Keratinocyte (primary cell): ENCODE results near the gene CDHR3. TPM values are rescaled to one million over a fixed set of nuclear protein-coding genes. Genes with fewer than 3 reads are reported as not detected.

Experiments used
- DNase-seq: peaks from one replicate; pipeline ENCODE4 v3.0.0-alpha.2; 2011; ENCODE audit warnings: low read depth, missing footprints, low spot score
- FAIRE-seq: peaks from 2 replicates; lab custom pipeline; 2011; peaks lifted over from hg19 to GRCh38; lab: Jason Lieb, UNC
- H2AFZ ChIP-seq: 2 replicates; pipeline ENCODE4 v1.6.0; 2012; ENCODE audit warnings: low read length, control low read depth, inconsistent platforms; ENCODE audit not compliant: control insufficient read depth
- H3K27ac ChIP-seq: 2 replicates; pipeline ENCODE4 v1.5.1; 2011; ENCODE audit warnings: low read length; ENCODE audit not compliant: control insufficient read depth, insufficient read depth
- H3K27me3 ChIP-seq: 3 replicates; pipeline ENCODE4 v1.6.0; 2011; ENCODE audit warnings: low read length; ENCODE audit not compliant: control insufficient read depth, insufficient read depth; ENCODE audit errors: extremely low read depth
- H3K36me3 ChIP-seq, 2 experiments: 2 replicates in 1 of 2; 3 replicates in 1 of 2; pipeline ENCODE4 v1.5.1; 2011; ENCODE audit warnings: low read length in 2 of 2, mild to moderate bottlenecking in 1 of 2; ENCODE audit not compliant: control insufficient read depth in 2 of 2, insufficient read depth in 2 of 2; ENCODE audit errors: extremely low read depth in 1 of 2
- H3K4me1 ChIP-seq: 3 replicates; pipeline ENCODE4 v1.5.1; 2011; ENCODE audit warnings: low read length; ENCODE audit not compliant: control insufficient read depth, insufficient read depth; ENCODE audit errors: extremely low read depth
- H3K4me2 ChIP-seq: 3 replicates; pipeline ENCODE4 v1.6.0; 2011; ENCODE audit warnings: low read depth, low read length; ENCODE audit not compliant: control insufficient read depth, insufficient read depth; ENCODE audit errors: extremely low read depth
- H3K4me3 ChIP-seq, 3 experiments: fragments of 200-600 bp in 1 of 3; sonication (generic) in 1 of 3; 2 replicates in 2 of 3; 3 replicates in 1 of 3; pipeline ENCODE4 v1.5.1; 2011 to 2016; ENCODE audit warnings: low read length in 3 of 3, mild to moderate bottlenecking in 3 of 3, control low read depth in 2 of 3, inconsistent platforms in 1 of 3, low read depth in 1 of 3, mixed read lengths in 1 of 3, mixed run types in 1 of 3, moderate library complexity in 1 of 3; ENCODE audit not compliant: control insufficient read depth in 2 of 3, insufficient read depth in 2 of 3; ENCODE audit errors: extremely low read depth in 1 of 3
- H3K79me2 ChIP-seq: 2 replicates; pipeline ENCODE4 v1.6.0; 2012; ENCODE audit warnings: low read length; ENCODE audit not compliant: control insufficient read depth, insufficient read depth
- H3K9ac ChIP-seq: 3 replicates; pipeline ENCODE4 v1.6.0; 2011; ENCODE audit warnings: low read length; ENCODE audit not compliant: control insufficient read depth, insufficient read depth; ENCODE audit errors: extremely low read depth
- H3K9me1 ChIP-seq: 3 replicates; pipeline ENCODE4 v1.6.0; 2011; ENCODE audit warnings: low read length; ENCODE audit not compliant: control insufficient read depth, insufficient read depth; ENCODE audit errors: extremely low read depth
- H3K9me3 ChIP-seq: 2 replicates; pipeline ENCODE4 v1.5.1; 2012; ENCODE audit warnings: low read depth, low read length; ENCODE audit not compliant: control insufficient read depth
- H4K20me1 ChIP-seq: 3 replicates; pipeline ENCODE4 v1.6.0; 2011; ENCODE audit warnings: low read length; ENCODE audit not compliant: control insufficient read depth, insufficient read depth; ENCODE audit errors: extremely low read depth
- CTCF ChIP-seq, 3 experiments: IDR thresholded peaks in 1 of 3; conservative IDR thresholded peaks in 1 of 3; optimal IDR thresholded peaks in 1 of 3; 2 replicates in 2 of 3; 3 replicates in 1 of 3; pipeline versions ENCODE3 to v1.5.1; 2011; ENCODE audit warnings: low read length in 3 of 3, mild to moderate bottlenecking in 3 of 3, moderate library complexity in 2 of 3, control low read depth in 1 of 3, inconsistent platforms in 1 of 3; ENCODE audit not compliant: insufficient read depth in 2 of 3; ENCODE audit errors: extremely low read depth in 1 of 3
- EZH2 ChIP-seq: IDR thresholded peaks from one replicate; pipeline ENCODE4 v1.6.1; 2012; ENCODE audit warnings: inconsistent platforms, mild to moderate bottlenecking, low read length, moderate library complexity
- dilution Hi-C: fragments of 300-500 bp; cut with MboI; formaldehyde crosslinking; loops from one replicate; pipeline ENCODE4 v1.7.0; 2020; ENCODE audit warnings: low sequenced_read_pairs; ENCODE audit not compliant: extremely low pct_ligation_motif_present
- polyA plus RNA-seq, 5 experiments: library from polyadenylated mRNA; depleted of rRNA in 3 of 5; stranded (reverse) in 3 of 5; stranded (forward) in 1 of 5; unstranded in 1 of 5; fragments of >200 nt; gene quantifications; 1 replicate in 1 of 5; 2 replicates in 3 of 5; 3 replicates in 1 of 5; pipeline versions ENCODE4 v1.2.1 to v1.2.3, GENCODE V29; 2011 to 2012; ENCODE audit warnings: missing spikeins in 2 of 5, low read depth in 1 of 5, low replicate concordance in 1 of 5

Gene CDHR3
- polyA plus RNA-seq, 1 donor (not counting 4 experiments of a cell fraction or from before 2014, with no cell fraction given), result 1.2 TPM

GRCh38 chr7:105992905-105993304, 29.8 kb downstream of the CDHR3 start:
- H3K27ac ChIP-seq, result no peak overlapping the region
- H3K4me3 ChIP-seq, result no peak overlapping the region
- H3K9ac ChIP-seq, result no peak overlapping the region
- no peak overlapping the region for H2AFZ ChIP-seq
- FAIRE-seq, result no peak
- no peaks in the 10 kb centered on the region for H4K20me1 ChIP-seq
- no peak overlapping the region for H3K4me2 ChIP-seq
- H3K36me3 ChIP-seq, result no peaks in the 10 kb centered on the region
- DNase-seq, result no peak
- dilution Hi-C loops, result no loop called here
- TF ChIP-seq EZH2 (no peak), CTCF (optimal IDR thresholded peaks at IDR 0.05 in 1 of 3, IDR thresholded peaks at IDR 0.05 in 1 of 3, conservative IDR thresholded peaks at IDR 0.05 in 1 of 3; ENCODE audit: extremely low read depth in 1 of 3, insufficient read depth in 2 of 3, low read length in 3 of 3) (no peak)
- H3K79me2 ChIP-seq, result no peaks in the 10 kb centered on the region
- H3K4me1 ChIP-seq, result no peaks in the 10 kb centered on the region
- H3K27me3 ChIP-seq, result peaks cover 11% of the 10 kb centered on the region
- H3K9me1 ChIP-seq, result no peaks in the 10 kb centered on the region
- no peaks in the 10 kb centered on the region for H3K9me3 ChIP-seq

GRCh38 chr7:105996860-105997737, 34.0 kb downstream of the CDHR3 start:
- no peaks in the 10 kb centered on the region for H4K20me1 ChIP-seq
- H3K4me3 ChIP-seq, result no peak overlapping the region
- H3K9me3 ChIP-seq, result no peaks in the 10 kb centered on the region
- no peaks in the 10 kb centered on the region for H3K9me1 ChIP-seq
- H3K27me3 ChIP-seq, result peaks cover 21% of the 10 kb centered on the region
- H3K9ac ChIP-seq, result no peak overlapping the region
- dilution Hi-C loops, result no loop called here
- no peaks in the 10 kb centered on the region for H3K79me2 ChIP-seq
- H3K4me1 ChIP-seq, result no peaks in the 10 kb centered on the region
- H3K27ac ChIP-seq, result no peak overlapping the region
- no peak overlapping the region for H3K4me2 ChIP-seq
- TF ChIP-seq EZH2, result no peak
- no peak for TF ChIP-seq CTCF (optimal IDR thresholded peaks at IDR 0.05 in 1 of 3, IDR thresholded peaks at IDR 0.05 in 1 of 3, conservative IDR thresholded peaks at IDR 0.05 in 1 of 3; ENCODE audit: extremely low read depth in 1 of 3, insufficient read depth in 2 of 3, low read length in 3 of 3)
- DNase-seq, result no peak
- H2AFZ ChIP-seq, result no peak overlapping the region
- no peaks in the 10 kb centered on the region for H3K36me3 ChIP-seq
- no peak for FAIRE-seq
